ENCODE data around the gene FOXK1.

The FOXK1 gene

DNA sequence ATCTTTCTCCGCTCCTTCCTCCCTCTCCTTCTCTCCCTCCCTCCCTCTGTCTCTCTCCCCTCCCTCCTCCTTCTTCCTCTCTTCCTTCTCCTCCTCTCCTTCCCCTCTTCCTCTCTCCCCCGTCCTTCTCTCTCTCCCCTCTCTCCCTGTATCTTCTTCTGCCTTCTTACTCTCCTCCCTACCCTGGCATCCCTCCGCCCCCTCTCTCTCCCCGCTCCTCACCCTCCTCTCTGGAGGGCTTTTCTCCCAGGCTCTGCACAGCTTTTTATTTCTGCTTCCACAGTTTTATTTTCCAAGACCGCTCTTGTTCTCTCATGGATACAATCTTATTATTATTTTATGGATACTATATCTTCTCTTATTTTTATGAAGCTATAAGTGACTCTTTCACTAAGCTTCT lies 125.9 kb downstream of the FOXK1 start:
- Histone ChIP-seq H3K36me3 (ENCODE audit: insufficient read depth, low read length) (no peaks in the 10 kb centered on the region), H3K9ac (ENCODE audit: low read depth, low read length) (no peak overlapping the region), H3K4me1 (ENCODE audit: insufficient read depth, low read length) (no peaks in the 10 kb centered on the region), H3K9me3 (ENCODE audit: control insufficient read depth, insufficient read depth, low read length) (no peaks in the 10 kb centered on the region)

DNA sequence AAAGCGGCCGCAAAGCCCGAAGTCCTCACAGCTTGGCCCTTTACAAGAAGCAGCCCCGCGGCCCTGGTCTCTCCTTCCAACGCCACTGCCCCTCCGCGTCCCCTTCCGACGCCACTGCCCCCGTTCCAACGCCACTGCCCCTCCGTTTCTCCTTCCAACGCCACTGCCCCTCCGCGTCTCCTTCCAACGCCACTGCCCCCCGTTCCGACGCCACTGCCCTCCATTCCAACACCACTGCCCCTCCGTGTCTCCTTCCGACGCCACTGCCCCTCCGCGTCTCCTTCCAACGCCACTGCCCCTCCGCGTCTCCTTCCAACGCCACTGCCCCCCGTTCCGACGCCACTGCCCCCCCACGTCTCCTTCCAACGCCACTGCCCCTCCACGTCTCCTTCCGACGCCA lies 126.5 kb downstream of the FOXK1 start:
- Histone ChIP-seq H3K4me1 (ENCODE audit: insufficient read depth, low read length) (no peaks in the 10 kb centered on the region), H3K9me3 (ENCODE audit: control insufficient read depth, insufficient read depth, low read length) (no peaks in the 10 kb centered on the region), H3K9ac (ENCODE audit: low read depth, low read length) (no peak overlapping the region), H3K36me3 (ENCODE audit: insufficient read depth, low read length) (no peaks in the 10 kb centered on the region)

DNA sequence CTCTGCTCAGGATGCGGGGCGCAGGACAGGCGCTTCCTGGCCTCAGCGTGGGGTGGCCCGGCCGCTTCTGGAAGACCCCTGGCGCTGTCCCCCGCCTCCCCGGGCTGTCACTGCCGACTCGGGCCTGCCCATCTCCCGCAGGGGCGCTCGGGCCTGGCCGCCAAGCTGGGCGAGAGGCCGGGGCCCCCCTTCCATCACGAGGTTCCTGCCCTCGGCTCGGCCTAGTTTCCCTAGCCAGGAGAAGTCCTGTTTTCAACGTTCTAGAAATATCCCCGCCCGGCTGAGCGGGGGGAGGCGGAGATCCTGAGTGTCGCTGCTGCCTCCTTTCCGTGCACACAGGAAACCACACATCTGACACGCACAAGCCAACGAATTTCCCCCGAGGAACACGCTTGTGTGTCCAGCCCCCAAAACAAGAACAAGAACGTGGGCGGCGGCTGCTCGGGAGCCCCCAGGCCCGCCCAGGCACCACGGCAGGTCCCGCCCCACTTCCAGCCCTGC lies 127.0 kb downstream of the FOXK1 start:
- H3K9ac ChIP-seq (ENCODE audit: low read depth, low read length), result no peak overlapping the region
- no peaks in the 10 kb centered on the region for H3K36me3 ChIP-seq (ENCODE audit: insufficient read depth, low read length)
- no peaks in the 10 kb centered on the region for H3K9me3 ChIP-seq (ENCODE audit: control insufficient read depth, insufficient read depth, low read length)
- H3K4me1 ChIP-seq (ENCODE audit: insufficient read depth, low read length), result no peaks in the 10 kb centered on the region

DNA sequence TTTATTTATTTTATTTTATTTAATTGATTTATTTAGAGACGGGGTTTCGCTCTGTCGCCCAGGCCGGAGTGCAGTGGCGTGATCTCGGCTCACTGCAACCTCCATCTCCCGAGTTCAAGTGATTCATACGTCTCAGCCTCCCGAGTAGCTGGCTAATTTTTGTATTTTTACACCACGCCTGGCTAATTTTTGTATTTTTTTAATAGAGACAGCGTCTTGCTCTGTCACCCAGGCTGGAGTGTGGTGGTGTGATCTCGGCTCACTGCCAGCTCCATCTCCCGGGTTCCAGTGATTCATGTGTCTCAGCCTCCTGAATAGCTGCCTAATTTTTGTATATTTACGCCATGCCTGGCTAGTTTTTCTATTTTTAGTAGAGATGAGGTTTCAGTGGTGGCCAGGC lies 127.6 kb downstream of the FOXK1 start:
- Histone ChIP-seq H3K4me1 (ENCODE audit: insufficient read depth, low read length) (no peaks in the 10 kb centered on the region), H3K9me3 (ENCODE audit: control insufficient read depth, insufficient read depth, low read length) (no peaks in the 10 kb centered on the region), H3K9ac (ENCODE audit: low read depth, low read length) (no peak overlapping the region), H3K36me3 (ENCODE audit: insufficient read depth, low read length) (no peaks in the 10 kb centered on the region)

DNA sequence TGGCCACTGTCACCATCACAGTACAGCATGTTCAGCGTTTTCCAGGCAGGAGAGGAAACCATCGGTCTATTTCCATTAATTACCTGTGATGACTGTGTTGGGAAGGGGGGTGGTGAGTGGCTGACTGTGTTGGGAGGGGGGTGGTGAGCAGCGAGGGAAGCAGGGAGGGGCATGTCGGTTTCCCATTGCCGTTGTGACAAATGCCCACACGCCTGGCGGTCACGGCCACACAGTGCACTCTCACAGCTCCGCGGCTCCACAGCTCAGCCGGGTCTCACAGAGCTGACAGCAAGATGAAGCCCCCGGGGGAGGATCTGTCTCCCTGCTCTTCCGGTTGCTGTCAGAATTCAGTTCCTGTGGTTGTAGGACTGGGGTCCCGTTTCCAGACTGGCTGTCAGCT lies 132.3 kb downstream of the FOXK1 start:
- no peaks in the 10 kb centered on the region for H3K36me3 ChIP-seq (ENCODE audit: insufficient read depth, low read length)
- no peaks in the 10 kb centered on the region for H3K4me1 ChIP-seq (ENCODE audit: insufficient read depth, low read length)
- no peak overlapping the region for H3K9ac ChIP-seq (ENCODE audit: low read depth, low read length)
- no peaks in the 10 kb centered on the region for H3K9me3 ChIP-seq (ENCODE audit: control insufficient read depth, insufficient read depth, low read length)

DNA sequence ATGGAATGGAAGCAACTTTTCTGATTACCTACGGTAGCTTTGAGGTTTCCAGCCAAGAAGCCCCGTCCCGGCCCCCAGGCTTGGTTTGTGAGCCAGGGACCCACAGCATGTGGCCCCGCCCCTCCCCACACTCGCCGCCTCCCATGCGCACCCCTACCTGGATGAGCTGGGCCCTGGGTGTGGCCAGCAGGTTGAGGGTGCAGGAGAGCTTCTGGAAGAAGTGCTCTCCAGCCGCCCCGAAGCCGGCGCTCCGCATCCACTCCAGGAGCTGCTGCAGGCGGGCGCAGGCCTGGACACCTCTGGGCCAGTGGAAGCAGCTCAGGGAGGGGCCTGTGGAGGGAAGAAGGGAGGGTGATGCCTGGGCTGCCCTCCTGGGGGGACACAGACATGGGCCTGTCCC lies 133.0 kb downstream of the FOXK1 start:
- Histone ChIP-seq H3K36me3 (ENCODE audit: insufficient read depth, low read length) (no peaks in the 10 kb centered on the region), H3K4me1 (ENCODE audit: insufficient read depth, low read length) (no peaks in the 10 kb centered on the region), H3K9ac (ENCODE audit: low read depth, low read length) (no peak overlapping the region), H3K9me3 (ENCODE audit: control insufficient read depth, insufficient read depth, low read length) (no peaks in the 10 kb centered on the region)

DNA sequence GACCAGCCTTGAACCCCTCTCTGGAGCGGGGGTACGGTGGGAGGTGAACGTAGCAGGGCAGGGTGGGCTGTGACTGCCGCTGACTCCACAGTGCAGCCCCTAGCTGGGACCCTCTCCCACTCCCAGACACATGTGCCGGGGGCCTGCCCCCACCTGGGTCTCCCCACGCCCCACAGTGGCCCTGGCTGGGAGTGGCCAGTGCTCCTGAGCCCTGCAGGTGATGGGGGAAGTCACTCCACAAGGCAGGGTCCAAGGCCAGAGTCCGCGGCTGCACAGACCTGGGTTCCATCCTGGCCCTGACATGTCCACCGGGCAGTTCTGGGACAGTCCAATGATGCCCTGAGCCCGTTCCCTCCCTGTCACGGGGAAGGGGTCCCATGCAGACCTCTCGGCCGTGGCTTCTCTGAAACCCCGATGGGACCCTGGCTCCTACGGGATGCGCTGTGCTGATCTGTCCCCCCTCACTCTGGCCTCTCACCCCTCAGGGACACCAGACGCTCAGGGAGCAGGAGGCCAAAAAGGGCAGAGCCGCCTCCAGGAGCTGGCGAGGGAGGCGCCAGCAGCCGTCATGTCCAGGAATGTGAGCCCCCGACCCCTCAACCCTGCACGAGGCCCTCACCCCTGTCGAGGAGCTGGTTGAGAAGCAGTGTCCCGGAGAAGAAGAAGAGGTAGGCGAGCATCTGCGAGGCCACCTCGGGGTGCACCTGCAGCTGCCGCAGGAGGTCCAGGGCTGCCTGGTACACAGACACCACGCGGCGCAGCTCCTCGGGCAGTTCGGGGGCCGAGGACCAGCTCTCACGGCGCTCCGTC lies 133.7 kb downstream of the FOXK1 start:
- Histone ChIP-seq H3K9me3 (ENCODE audit: control insufficient read depth, insufficient read depth, low read length) (no peaks in the 10 kb centered on the region), H3K4me1 (ENCODE audit: insufficient read depth, low read length) (no peaks in the 10 kb centered on the region), H3K36me3 (ENCODE audit: insufficient read depth, low read length) (no peaks in the 10 kb centered on the region), H3K9ac (ENCODE audit: low read depth, low read length) (no peak overlapping the region)

DNA sequence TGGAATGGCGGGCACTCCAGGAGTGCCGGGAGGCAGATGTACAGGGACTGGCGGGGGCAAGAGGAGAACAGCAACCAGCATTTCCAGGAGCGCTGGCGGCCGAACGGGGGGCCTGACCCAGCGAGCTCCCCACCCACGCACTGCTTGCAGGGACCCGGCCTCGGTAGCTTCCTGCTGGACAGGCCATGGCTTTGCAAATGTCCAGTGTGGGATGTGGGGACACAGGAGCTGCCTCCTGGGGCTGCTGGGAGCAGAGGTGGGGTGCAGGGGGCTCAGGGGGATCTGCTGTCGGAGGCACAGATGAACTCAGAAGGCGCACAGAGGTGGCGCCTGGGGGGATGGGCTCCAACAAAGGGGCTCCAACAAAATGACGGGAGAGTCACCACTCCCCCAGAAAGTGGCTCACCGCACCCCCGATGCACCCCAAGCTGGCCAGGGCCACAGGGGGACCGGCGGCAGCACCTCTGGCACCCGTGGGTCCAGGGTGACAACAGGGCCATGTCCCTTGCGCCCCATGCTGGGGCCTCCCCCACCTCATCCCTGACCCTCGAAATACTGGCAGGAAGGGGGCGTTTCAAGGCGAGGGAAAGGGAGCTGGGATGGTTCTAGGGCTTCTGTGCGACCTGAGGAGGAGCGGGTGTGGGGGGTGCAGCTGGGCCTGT lies 134.5 kb downstream of the FOXK1 start:
- no peaks in the 10 kb centered on the region for H3K36me3 ChIP-seq (ENCODE audit: insufficient read depth, low read length)
- no peak overlapping the region for H3K9ac ChIP-seq (ENCODE audit: low read depth, low read length)

DNA sequence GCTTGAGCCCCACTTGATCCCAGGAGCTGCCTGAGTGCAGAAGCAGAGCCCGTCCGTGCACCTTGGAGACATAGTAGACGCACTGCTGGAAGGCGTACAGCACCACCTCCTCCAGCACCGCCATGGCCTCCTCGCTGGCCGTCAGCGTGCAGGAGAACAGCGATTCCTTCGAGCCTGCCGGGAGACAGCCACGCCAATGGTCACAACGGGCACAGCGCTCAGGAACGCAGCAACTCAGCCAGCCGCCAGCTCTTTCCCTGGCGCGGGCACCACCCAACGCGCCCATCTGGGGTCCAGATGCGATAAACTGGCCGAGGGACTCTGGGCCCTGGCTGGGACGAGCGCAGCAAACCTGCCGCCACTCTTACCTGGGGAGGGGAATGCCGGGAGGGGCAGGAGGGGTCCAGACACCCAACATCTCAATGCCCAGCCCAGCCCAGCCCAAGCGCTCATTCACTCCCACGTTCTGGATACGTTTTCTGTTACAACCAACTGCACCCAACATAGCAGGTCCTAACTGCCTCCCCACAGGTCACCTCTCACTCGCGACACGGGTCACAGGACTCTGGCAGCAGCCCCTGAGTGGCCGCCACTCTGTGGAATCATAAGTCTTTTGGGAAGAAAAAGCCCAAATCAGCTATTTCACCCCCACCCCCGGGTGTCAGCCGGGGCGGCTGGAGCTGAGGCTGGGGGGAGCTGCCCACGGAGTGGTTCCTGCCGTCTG lies 135.2 kb downstream of the FOXK1 start:
- Histone ChIP-seq H3K4me1 (ENCODE audit: insufficient read depth, low read length) (no peaks in the 10 kb centered on the region), H3K9me3 (ENCODE audit: control insufficient read depth, insufficient read depth, low read length) (no peaks in the 10 kb centered on the region), H3K36me3 (ENCODE audit: insufficient read depth, low read length) (no peaks in the 10 kb centered on the region), H3K9ac (ENCODE audit: low read depth, low read length) (no peak overlapping the region)

More for the DNA sequence above, 134.5 kb downstream of the FOXK1 start:
- H3K9me3 ChIP-seq (ENCODE audit: control insufficient read depth, insufficient read depth, low read length), result no peaks in the 10 kb centered on the region
- no peaks in the 10 kb centered on the region for H3K4me1 ChIP-seq (ENCODE audit: insufficient read depth, low read length)

DNA sequence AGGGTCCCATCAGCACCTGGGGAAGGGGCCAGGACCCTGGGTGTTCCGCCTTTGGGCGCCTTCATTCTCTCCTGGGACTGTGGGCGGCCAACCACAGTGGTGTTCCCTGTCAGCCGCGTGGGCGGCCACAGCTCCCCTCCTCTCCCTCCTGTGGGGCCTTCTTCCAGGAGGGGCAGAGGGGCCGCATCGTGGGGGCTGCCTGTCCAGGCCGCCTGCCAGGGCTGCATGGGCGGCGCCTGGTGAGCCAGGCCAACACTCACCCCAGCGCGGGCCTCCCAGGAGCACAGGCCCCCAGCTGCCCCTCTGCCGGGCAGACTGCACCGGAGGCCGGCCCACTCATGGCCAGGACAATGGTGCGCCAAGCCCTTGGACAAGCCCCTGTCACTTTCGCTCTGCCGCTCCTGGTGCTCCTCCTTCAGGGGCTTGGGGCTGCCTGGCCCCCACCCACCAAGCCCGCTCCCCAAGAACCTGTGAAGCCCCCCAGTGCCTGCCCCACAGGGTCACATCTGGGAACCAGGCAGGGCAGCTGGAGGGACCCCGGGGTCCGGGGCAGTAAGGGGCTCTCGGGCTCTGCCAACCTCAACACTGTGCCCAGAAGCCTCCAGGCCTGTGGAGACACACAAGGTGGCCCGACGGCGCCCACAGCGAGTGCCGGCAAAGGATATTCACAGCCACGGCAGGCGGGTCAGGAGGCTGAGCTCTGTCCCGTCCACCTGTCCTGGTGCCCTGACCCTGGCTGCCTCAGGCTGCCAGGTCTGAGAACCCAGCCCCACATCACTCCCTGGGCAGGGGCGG lies 136.1 kb downstream of the FOXK1 start:
- Histone ChIP-seq H3K36me3 (ENCODE audit: insufficient read depth, low read length) (no peaks in the 10 kb centered on the region), H3K4me1 (ENCODE audit: insufficient read depth, low read length) (no peaks in the 10 kb centered on the region), H3K9me3 (ENCODE audit: control insufficient read depth, insufficient read depth, low read length) (no peaks in the 10 kb centered on the region), H3K9ac (ENCODE audit: low read depth, low read length) (no peak overlapping the region)

DNA sequence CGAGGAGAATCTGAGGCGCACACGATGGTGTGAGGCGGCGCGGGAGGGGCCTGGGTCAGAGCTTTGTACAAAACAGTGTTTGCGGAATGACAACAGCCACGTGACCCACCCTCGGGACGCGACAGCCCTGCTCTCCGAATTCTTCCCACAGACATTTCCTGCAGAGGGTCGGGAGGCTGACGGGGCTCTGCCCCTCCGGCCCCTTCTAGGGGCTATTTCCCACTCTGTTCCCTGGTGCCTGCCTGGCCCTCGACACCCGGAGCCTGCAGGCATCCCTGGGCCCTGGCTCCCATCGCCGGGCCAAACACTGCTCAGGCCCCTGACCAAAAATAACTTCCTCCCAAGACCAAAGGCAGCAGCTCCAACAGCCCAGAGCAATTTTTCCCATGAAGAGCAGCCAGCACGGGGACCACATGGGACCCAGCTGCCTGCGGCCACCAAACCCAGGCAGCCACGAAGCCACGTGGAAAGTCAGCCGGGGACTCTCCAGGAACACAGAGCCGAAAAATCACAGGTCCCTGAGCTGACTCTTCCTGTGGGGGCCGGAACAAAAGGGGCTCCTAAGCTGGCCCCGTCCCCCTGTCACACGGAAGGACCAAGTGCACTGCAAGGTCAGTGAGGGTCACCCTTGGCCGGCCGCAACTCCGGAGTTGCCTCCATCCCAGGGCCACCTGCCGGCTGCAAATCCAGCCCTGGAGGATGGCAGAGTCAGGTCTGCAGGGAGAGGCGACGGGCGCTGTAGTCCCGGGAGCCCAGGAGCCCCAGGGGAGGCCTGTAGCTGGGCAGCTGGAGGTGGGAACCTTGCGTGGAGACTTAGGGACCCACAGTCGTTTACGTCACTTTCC lies 137.7 kb downstream of the FOXK1 start:
- Histone ChIP-seq H3K9me3 (ENCODE audit: control insufficient read depth, insufficient read depth, low read length) (no peaks in the 10 kb centered on the region), H3K9ac (ENCODE audit: low read depth, low read length) (no peak overlapping the region), H3K4me1 (ENCODE audit: insufficient read depth, low read length) (no peaks in the 10 kb centered on the region)

DNA sequence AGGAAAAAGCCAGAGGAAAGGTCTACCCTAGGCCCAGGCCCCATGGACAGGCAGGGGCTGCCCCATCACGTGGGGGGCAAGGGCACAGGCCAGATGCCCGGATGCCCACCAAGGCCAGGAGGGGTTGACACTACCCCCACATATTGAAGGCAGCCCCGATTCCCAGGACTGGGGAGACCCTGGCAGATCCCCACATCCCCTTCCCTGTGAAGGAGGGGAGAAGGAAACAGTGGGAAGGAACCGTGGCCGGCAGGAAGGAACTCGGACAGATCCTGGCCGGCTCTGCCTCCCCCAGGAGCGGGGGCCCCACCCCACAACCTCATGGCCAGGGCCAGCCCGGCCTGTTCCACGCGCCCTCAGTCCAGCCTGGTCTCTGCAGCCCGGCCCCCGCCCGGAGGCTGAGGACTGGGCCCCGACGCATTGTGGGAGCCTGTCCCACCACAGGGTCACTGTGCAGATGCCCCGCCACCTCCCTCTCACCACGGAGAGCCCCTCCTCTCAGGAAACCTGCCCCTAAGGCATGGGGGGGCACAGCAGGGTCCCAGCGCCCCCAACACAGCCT lies 138.4 kb downstream of the FOXK1 start:
- Histone ChIP-seq H3K4me1 (ENCODE audit: insufficient read depth, low read length) (no peaks in the 10 kb centered on the region), H3K36me3 (ENCODE audit: insufficient read depth, low read length) (no peaks in the 10 kb centered on the region), H3K9me3 (ENCODE audit: control insufficient read depth, insufficient read depth, low read length) (no peaks in the 10 kb centered on the region), H3K9ac (ENCODE audit: low read depth, low read length) (no peak overlapping the region)

More for the DNA sequence above, 137.7 kb downstream of the FOXK1 start:
- no peaks in the 10 kb centered on the region for H3K36me3 ChIP-seq (ENCODE audit: insufficient read depth, low read length)
